H1 (cell line): ENCODE data around the gene KIF13A.

Experiments used
- GABPA ChIP-seq: IDR thresholded peaks from 2 replicates; pipeline ENCODE4 v1.6.1; 2011; ENCODE audit warnings: mild to moderate bottlenecking, low read length, moderate library complexity, borderline replicate concordance; ENCODE audit not compliant: insufficient read depth
- JUND ChIP-seq: IDR thresholded peaks from 2 replicates; pipeline ENCODE4 v1.6.1; 2011; ENCODE audit warnings: mild to moderate bottlenecking, improper control_type of control experiment, low read length
- TF ChIP-seq, protein P1 (sequence below), 3 experiments: IDR thresholded peaks; 1 replicate in 2 of 3; 2 replicates in 1 of 3; pipeline versions ENCODE4 v1.5.1 to v1.6.1; 2011; ENCODE audit warnings: low read length in 3 of 3, mild to moderate bottlenecking in 3 of 3, inconsistent platforms in 2 of 3, low read depth in 1 of 3, moderate library complexity in 1 of 3; ENCODE audit not compliant: insufficient read depth in 1 of 3; ENCODE audit errors: control extremely low read depth in 1 of 3

DNA sequence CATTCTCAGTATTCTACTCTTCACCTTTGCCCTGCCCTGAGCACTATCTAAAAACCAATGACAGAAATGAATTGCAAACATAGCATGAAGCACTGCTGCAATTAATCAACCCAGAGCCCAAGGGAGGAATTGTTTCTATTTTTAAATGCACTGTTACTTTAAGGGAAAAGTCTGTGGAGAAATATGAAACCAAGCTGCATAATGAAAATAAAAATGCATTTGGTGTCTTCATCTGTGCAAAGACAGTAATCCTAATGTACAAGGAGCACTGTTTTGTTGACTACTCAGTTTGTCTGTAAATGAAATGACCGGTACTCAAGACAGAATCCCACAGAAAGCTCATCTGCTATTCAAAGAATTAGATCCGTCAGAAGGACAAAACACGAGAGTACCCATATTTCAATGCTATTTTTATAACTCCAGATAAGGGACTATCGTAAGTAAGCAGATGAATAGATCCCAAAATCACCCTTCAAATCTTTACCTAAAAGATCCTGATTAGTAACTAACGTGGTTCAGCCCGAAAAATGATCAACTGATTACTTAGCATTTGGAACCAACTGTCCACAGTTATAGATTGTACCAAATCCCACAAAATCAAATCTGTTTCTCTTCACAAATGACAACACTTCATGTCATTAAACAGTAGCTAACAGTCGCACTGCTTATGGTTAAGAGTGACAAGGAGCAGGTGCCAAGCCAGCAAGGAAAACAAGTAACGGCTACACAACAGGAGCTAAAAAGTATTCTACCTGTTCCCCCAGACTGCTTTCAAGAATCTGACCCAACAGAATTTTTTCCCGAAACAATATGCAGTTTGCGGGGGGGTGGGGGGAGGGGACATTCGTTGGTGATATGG, 2.4 kb downstream of the KIF13A start:
- TF ChIP-seq, protein P1, sequence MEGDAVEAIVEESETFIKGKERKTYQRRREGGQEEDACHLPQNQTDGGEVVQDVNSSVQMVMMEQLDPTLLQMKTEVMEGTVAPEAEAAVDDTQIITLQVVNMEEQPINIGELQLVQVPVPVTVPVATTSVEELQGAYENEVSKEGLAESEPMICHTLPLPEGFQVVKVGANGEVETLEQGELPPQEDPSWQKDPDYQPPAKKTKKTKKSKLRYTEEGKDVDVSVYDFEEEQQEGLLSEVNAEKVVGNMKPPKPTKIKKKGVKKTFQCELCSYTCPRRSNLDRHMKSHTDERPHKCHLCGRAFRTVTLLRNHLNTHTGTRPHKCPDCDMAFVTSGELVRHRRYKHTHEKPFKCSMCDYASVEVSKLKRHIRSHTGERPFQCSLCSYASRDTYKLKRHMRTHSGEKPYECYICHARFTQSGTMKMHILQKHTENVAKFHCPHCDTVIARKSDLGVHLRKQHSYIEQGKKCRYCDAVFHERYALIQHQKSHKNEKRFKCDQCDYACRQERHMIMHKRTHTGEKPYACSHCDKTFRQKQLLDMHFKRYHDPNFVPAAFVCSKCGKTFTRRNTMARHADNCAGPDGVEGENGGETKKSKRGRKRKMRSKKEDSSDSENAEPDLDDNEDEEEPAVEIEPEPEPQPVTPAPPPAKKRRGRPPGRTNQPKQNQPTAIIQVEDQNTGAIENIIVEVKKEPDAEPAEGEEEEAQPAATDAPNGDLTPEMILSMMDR (IDR thresholded peaks at IDR 0.05; ENCODE audit: control extremely low read depth in 1 of 3, insufficient read depth in 1 of 3, low read depth in 1 of 3, low read length in 3 of 3) = no peak
- TF ChIP-seq JUND (no peak), GABPA (no peak)
